Measurements from ENCODE around the gene NUDT1. TPM values are rescaled to one million over a fixed set of nuclear protein-coding genes. Genes with fewer than 3 reads are reported as not detected.

Gene NUDT1
- total and polyA plus RNA-seq, 2 donors (not counting 3 experiments of a cell fraction or from before 2014, with no cell fraction given), result 23.9 to 25.9 TPM

DNA sequence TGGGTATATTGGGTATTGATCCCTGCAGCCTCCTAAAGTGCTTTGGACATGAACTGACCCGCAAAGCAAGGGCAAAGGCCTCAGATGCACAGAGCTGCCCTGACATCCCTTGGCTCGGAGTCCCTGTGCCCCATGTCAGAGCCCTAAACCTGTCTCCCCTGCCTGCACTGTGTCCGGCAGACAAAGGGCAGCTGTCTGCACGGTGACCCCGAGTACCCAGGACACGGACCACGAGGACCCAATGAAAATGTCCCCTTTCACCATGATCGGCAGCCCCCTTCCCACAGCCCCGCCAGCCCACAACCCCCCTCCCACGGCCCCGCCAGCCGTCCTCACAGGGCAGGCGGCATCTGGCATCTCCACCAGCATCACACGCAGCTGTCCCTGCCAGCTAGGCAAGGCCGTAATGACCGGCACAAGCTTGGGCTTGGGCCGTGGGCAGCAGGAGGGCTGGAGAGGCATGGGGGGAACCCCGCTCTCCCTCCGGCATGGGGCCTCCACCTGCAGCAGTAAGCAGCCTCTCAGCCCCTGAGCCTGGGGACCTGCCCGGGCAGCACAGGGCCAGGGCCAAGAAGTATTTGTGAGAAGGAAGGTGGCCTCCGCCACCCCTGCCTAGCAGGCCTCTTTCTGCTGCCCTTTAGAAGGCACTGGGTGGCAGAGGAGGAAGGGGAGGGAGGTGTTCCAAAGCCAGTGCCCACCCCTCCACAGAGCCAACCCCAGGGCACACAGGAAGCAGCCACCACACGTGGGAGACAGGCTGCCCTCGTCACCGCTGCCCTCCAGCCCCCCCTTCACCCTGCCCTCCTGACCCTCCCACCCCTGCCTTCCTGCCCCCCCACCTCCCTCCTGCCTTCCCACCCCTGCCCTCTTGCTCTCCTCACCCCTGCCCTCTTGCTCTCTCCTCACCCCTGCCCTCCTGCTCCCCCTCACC lies 10.1 kb downstream of the NUDT1 start:
- intact Hi-C loops (cut with micrococcal nuclease), result no loop called here
- Histone ChIP-seq H3K4me2 (ENCODE audit: insufficient read depth, low read length) (no peak overlapping the region), H3K27ac (ENCODE audit: insufficient read depth, low read depth, low read length) (no peak overlapping the region), H3K4me1 (ENCODE audit: control insufficient read depth, extremely low read depth, insufficient read depth, low read length) (peaks cover 17% of the 10 kb centered on the region), H3K4me3 (replicated peaks in 1 of 3; ENCODE audit: insufficient read depth in 1 of 3, low read depth in 1 of 3, low read length in 3 of 3) (no peak overlapping the region), H3K9me3 (replicated peaks; ENCODE audit: control insufficient read depth, insufficient read depth, low read length) (no peaks in the 10 kb centered on the region), H3K9ac (replicated peaks; ENCODE audit: extremely low read depth, insufficient read depth, low read length) (no peak overlapping the region), H4K20me1 (replicated peaks; ENCODE audit: control insufficient read depth, extremely low read depth, insufficient read depth, low read length) (no peaks in the 10 kb centered on the region), H3K9me1 (replicated peaks; ENCODE audit: control insufficient read depth, extremely low read depth, insufficient read depth, low read length) (no peaks in the 10 kb centered on the region), H2AFZ (ENCODE audit: low read depth, low read length) (no peak overlapping the region), H3K79me2 (ENCODE audit: control insufficient read depth, insufficient read depth, low read length) (no peaks in the 10 kb centered on the region), H3K36me3 (ENCODE audit: control insufficient read depth in 2 of 2, extremely low read depth in 1 of 2, insufficient read depth in 2 of 2, low read length in 2 of 2) (peaks cover 0 to 8% of the 10 kb centered on the region in 2 experiments), H3K27me3 (ENCODE audit: control insufficient read depth in 2 of 2, insufficient read depth in 2 of 2, low read length in 2 of 2) (no peaks in the 10 kb centered on the region)
- CTCF ChIA-PET, result no interaction called here
- TSS peak; percentile 33 for BruUV-seq (replicated peaks)
- dilution Hi-C loops (cut with MboI; ENCODE audit: extremely low pct_ligation_motif_present, low sequenced_read_pairs), result no loop called here
- FAIRE-seq (no peak), DNase-seq (ENCODE audit: low read depth, low spot score) (no peak)
- TF ChIP-seq GATA2 (IDR thresholded peaks at IDR 0.05; ENCODE audit: insufficient read depth, insufficient read length, low read depth, low read length), result no peak
- no peak for TF ChIP-seq CTCF (IDR thresholded peaks at IDR 0.05; ENCODE audit: extremely low read depth in 1 of 2, insufficient read depth in 1 of 2, low read depth in 1 of 2, low read length in 2 of 2)
- no peak for TF ChIP-seq POLR2A (IDR thresholded peaks at IDR 0.05; ENCODE audit: low read depth, low read length)
- POLR2A ChIA-PET, result no interaction called here

DNA sequence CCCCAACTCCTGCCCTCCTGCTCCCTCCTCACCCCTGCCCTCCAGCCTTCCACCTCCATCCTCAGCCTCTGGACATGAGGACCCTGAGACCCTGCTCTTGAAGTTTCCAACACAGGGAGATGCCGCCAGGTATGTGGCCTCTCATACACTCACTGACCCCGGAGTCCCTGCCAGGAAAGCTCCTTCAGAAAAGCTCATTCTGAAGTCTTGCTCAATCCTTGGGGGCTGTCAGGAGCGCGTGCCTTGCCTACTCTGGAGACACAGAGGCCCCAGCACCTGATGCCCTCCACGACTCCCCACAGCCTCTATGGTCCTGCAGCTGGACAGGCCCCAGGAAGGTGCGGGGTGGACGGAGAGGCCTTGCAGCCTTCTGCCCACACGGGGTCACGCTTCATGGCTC lies 11.0 kb downstream of the NUDT1 start:
- Histone ChIP-seq H3K36me3 (ENCODE audit: control insufficient read depth in 2 of 2, extremely low read depth in 1 of 2, insufficient read depth in 2 of 2, low read length in 2 of 2) (peaks cover 0 to 12% of the 10 kb centered on the region in 2 experiments), H3K27me3 (ENCODE audit: control insufficient read depth in 2 of 2, insufficient read depth in 2 of 2, low read length in 2 of 2) (no peaks in the 10 kb centered on the region), H3K4me1 (ENCODE audit: control insufficient read depth, extremely low read depth, insufficient read depth, low read length) (peaks cover 17% of the 10 kb centered on the region), H2AFZ (ENCODE audit: low read depth, low read length) (no peak overlapping the region), H3K4me2 (ENCODE audit: insufficient read depth, low read length) (no peak overlapping the region), H3K9me1 (replicated peaks; ENCODE audit: control insufficient read depth, extremely low read depth, insufficient read depth, low read length) (no peaks in the 10 kb centered on the region), H3K9me3 (replicated peaks; ENCODE audit: control insufficient read depth, insufficient read depth, low read length) (no peaks in the 10 kb centered on the region), H4K20me1 (replicated peaks; ENCODE audit: control insufficient read depth, extremely low read depth, insufficient read depth, low read length) (no peaks in the 10 kb centered on the region), H3K9ac (replicated peaks; ENCODE audit: extremely low read depth, insufficient read depth, low read length) (no peak overlapping the region), H3K27ac (ENCODE audit: insufficient read depth, low read depth, low read length) (no peak overlapping the region), H3K4me3 (replicated peaks in 1 of 3; ENCODE audit: insufficient read depth in 1 of 3, low read depth in 1 of 3, low read length in 3 of 3) (no peak overlapping the region), H3K79me2 (ENCODE audit: control insufficient read depth, insufficient read depth, low read length) (no peaks in the 10 kb centered on the region)
- TF ChIP-seq JUN (IDR thresholded peaks at IDR 0.05; ENCODE audit: borderline replicate concordance, insufficient read depth, insufficient read length, low read depth) (no peak), EZH2 (IDR thresholded peaks at IDR 0.05; ENCODE audit: borderline replicate concordance, low read depth, low read length, severe bottlenecking) (no peak), FOS (IDR thresholded peaks at IDR 0.05; ENCODE audit: borderline replicate concordance, insufficient read depth, low read length) (no peak), POLR2AphosphoS5 (IDR thresholded peaks at IDR 0.05; ENCODE audit: insufficient read depth, low read depth, low read length) (no peak), GATA2 (IDR thresholded peaks at IDR 0.05; ENCODE audit: insufficient read depth, insufficient read length, low read depth, low read length) (no peak), MYC (IDR thresholded peaks at IDR 0.05; ENCODE audit: low read depth, low read length) (no peak), POLR2A (IDR thresholded peaks at IDR 0.05; ENCODE audit: low read depth, low read length) (no peak), CTCF (IDR thresholded peaks at IDR 0.05; ENCODE audit: extremely low read depth in 1 of 2, insufficient read depth in 1 of 2, low read depth in 1 of 2, low read length in 2 of 2) (no peak)
- TF ChIP-seq, protein P1, sequence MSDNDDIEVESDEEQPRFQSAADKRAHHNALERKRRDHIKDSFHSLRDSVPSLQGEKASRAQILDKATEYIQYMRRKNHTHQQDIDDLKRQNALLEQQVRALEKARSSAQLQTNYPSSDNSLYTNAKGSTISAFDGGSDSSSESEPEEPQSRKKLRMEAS (IDR thresholded peaks at IDR 0.05; ENCODE audit: insufficient read depth, insufficient read length), result no peak
- FAIRE-seq (no peak), DNase-seq (ENCODE audit: low read depth, low spot score) (no peak)
- BruUV-seq (replicated peaks), result no TSS peak
- dilution Hi-C loops (cut with MboI; ENCODE audit: extremely low pct_ligation_motif_present, low sequenced_read_pairs), result no loop called here
- intact Hi-C loops (cut with micrococcal nuclease), result no loop called here
- CTCF ChIA-PET, result no interaction called here
- POLR2A ChIA-PET, result no interaction called here

All from endothelial cell of umbilical vein (primary cell).